HepG2 (cell line): ENCODE measurements around the gene ADAMTS4. TPM values are rescaled to one million over a fixed set of nuclear protein-coding genes. Genes with fewer than 3 reads are reported as not detected.

ENCODE experiments used
- CENPBD1 ChIP-seq: sonication (generic); formaldehyde crosslinking; IDR thresholded peaks from 2 replicates; pipeline ENCODE4 v1.8.0; 2022; ENCODE audit warnings: missing genetic modification reagents, low read depth, mild to moderate bottlenecking, borderline replicate concordance
- CREB1 ChIP-seq, 2 experiments: fragments of 450-650 bp in 1 of 2; IDR thresholded peaks; 2 replicates each; pipeline ENCODE4 v1.6.1; 2016 to 2017; ENCODE audit warnings: control low read depth in 1 of 2, mild to moderate bottlenecking in 1 of 2, missing compliant biosample characterization in 1 of 2, missing genetic modification characterization in 1 of 2
- DR1 ChIP-seq: sonication (generic); formaldehyde crosslinking; IDR thresholded peaks from 2 replicates; pipeline ENCODE4 v1.8.0; 2021; ENCODE audit warnings: mild to moderate bottlenecking, missing genetic modification reagents, inconsistent platforms
- ETV5 ChIP-seq: IDR thresholded peaks from 2 replicates; pipeline ENCODE4 v1.6.1; 2018; ENCODE audit warnings: missing biosample characterization, missing genetic modification reagents, inconsistent platforms, borderline replicate concordance
- HOXA9 ChIP-seq: sonication (generic); formaldehyde crosslinking; IDR thresholded peaks from 2 replicates; pipeline ENCODE4 v1.8.1; 2022; ENCODE audit warnings: missing genetic modification reagents, mild to moderate bottlenecking, moderate library complexity, borderline replicate concordance
- PAWR ChIP-seq: sonication (generic); formaldehyde crosslinking; IDR thresholded peaks from 2 replicates; pipeline ENCODE4 v1.4.0; 2020; ENCODE audit warnings: missing genetic modification reagents, mild to moderate bottlenecking, borderline replicate concordance
- POGZ ChIP-seq: sonication (generic); formaldehyde crosslinking; IDR thresholded peaks from 2 replicates; pipeline ENCODE4 v1.4.0; 2020; ENCODE audit warnings: mild to moderate bottlenecking, missing genetic modification reagents
- RNF2 ChIP-seq: fragments of 450-650 bp; conservative IDR thresholded peaks from 2 replicates; pipeline ENCODE4 v1.6.1; 2016; ENCODE audit warnings: low read depth
- TBX2 ChIP-seq: sonication (generic); formaldehyde crosslinking; IDR thresholded peaks from 2 replicates; pipeline ENCODE4 v1.5.0; 2020; ENCODE audit warnings: missing genetic modification reagents, mild to moderate bottlenecking, borderline replicate concordance
- TOPORS ChIP-seq: sonication (generic); formaldehyde crosslinking; IDR thresholded peaks from 2 replicates; pipeline ENCODE4 v1.8.0; 2023; ENCODE audit warnings: mild to moderate bottlenecking, missing genetic modification reagents
- TRAFD1 ChIP-seq: sonication (generic); formaldehyde crosslinking; IDR thresholded peaks from 2 replicates; pipeline ENCODE4 v1.5.1; 2020; ENCODE audit warnings: missing genetic modification reagents, mild to moderate bottlenecking, borderline replicate concordance
- ZBTB43 ChIP-seq: sonication (generic); formaldehyde crosslinking; conservative IDR thresholded peaks from 2 replicates; pipeline ENCODE4 v1.4.0; 2020; ENCODE audit warnings: missing genetic modification reagents
- ZMYM2 ChIP-seq: sonication (generic); formaldehyde crosslinking; IDR thresholded peaks from 2 replicates; pipeline ENCODE4 v1.8.0; 2022; ENCODE audit warnings: mild to moderate bottlenecking, missing genetic modification reagents
- ZNF205 ChIP-seq: IDR thresholded peaks from 2 replicates; pipeline ENCODE4 v1.6.1; 2018; ENCODE audit warnings: missing biosample characterization, missing genetic modification reagents
- ZNF230 ChIP-seq: sonication (generic); formaldehyde crosslinking; IDR thresholded peaks from 2 replicates; pipeline ENCODE4 v1.4.0; 2020; ENCODE audit warnings: mild to moderate bottlenecking, missing genetic modification reagents
- ZNF337 ChIP-seq: sonication (generic); formaldehyde crosslinking; IDR thresholded peaks from 2 replicates; pipeline ENCODE4 v1.5.1; 2020; ENCODE audit warnings: missing genetic modification reagents, low read depth, mild to moderate bottlenecking, borderline replicate concordance
- ZNF431 ChIP-seq: sonication (generic); formaldehyde crosslinking; IDR thresholded peaks from 2 replicates; pipeline ENCODE4 v1.9.0; 2022; ENCODE audit warnings: missing genetic modification reagents, low read depth, mild to moderate bottlenecking, borderline replicate concordance
- ZNF546 ChIP-seq: sonication (generic); formaldehyde crosslinking; conservative IDR thresholded peaks from 2 replicates; pipeline ENCODE4 v1.8.1; 2023; ENCODE audit warnings: mild to moderate bottlenecking, missing genetic modification reagents
- polyA plus RNA-seq, 8 experiments: library from polyadenylated mRNA; depleted of rRNA in 3 of 8; stranded (reverse) in 7 of 8; unstranded in 1 of 8; fragments of >200 nt; fragmentation: Illumina TruSeq in 4 of 8; extraction: Trizol in 4 of 8; gene quantifications; 2 replicates each; pipeline versions ENCODE4 v1.2.1 to v1.2.3, GENCODE V29; 2011 to 2016; ENCODE audit warnings: low read depth in 4 of 8, missing spikeins in 1 of 8, mixed read lengths in 1 of 8; ENCODE audit not compliant: insufficient read depth in 1 of 8
- total RNA-seq, 5 experiments: library from RNA; depleted of rRNA; stranded (reverse); fragments of >200 nt; fragmentation: Illumina TruSeq; extraction: Trizol; gene quantifications; 2 replicates each; pipeline ENCODE4 v1.2.3, GENCODE V29; 2016; ENCODE audit warnings: low read depth in 1 of 5
- TF ChIP-seq, protein P1 (sequence below): sonication (generic); formaldehyde crosslinking; IDR thresholded peaks from 2 replicates; pipeline ENCODE4 v1.8.1; 2023; ENCODE audit warnings: missing genetic modification reagents, mild to moderate bottlenecking, borderline replicate concordance
- TF ChIP-seq, protein P2 (sequence below): conservative IDR thresholded peaks from 2 replicates; pipeline ENCODE4 v1.6.1; 2018; ENCODE audit warnings: missing genetic modification reagents
- TF ChIP-seq, protein P3 (sequence below): sonication (generic); formaldehyde crosslinking; IDR thresholded peaks from 2 replicates; pipeline ENCODE4 v1.4.0; 2020; ENCODE audit warnings: missing genetic modification reagents

The ADAMTS4 gene
- total and polyA plus RNA-seq, 2 of the 13 experiments (the other 11 are each of a cell fraction or from before 2014, with no cell fraction given): 0.51 to 1.7 TPM

GRCh38 chr1:161225534-161226319 lies 26.9 kb upstream of the ADAMTS4 start, which contains the start of gene TOMM40L (continued):
- TF ChIP-seq TBX2 (peak; percentile 67), TOPORS (CRISPR knock-in tag) (no peak), ETV5 (CRISPR knock-in tag) (no peak), DR1 (CRISPR knock-in tag) (no peak), CENPBD1 (CRISPR knock-in tag) (no peak), CREB1 (IDR thresholded peaks at IDR 0.05) (peak; percentile 58; the same call in 1 of the 2 replicates), CREB1 (CRISPR knock-in tag; IDR thresholded peaks at IDR 0.05) (peak; percentile 74), ZNF337 (no peak), TRAFD1 (CRISPR knock-in tag) (no peak), RNF2 (no peak), ZNF230 (CRISPR knock-in tag) (no peak; the same call in 1 of the 2 replicates), ZNF205 (CRISPR knock-in tag) (no peak), HOXA9 (CRISPR knock-in tag) (no peak), ZNF431 (CRISPR knock-in tag) (no peak), ZBTB43 (CRISPR knock-in tag) (no peak), ZMYM2 (CRISPR knock-in tag) (no peak), ZNF546 (no peak), POGZ (CRISPR knock-in tag) (peak; percentile 57; the same call in 1 of the 2 replicates), PAWR (CRISPR knock-in tag) (no peak)
- TF ChIP-seq, protein P1, sequence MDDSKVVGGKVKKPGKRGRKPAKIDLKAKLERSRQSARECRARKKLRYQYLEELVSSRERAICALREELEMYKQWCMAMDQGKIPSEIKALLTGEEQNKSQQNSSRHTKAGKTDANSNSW (CRISPR knock-in tag): no peak; the same call in 1 of the 2 replicates
- TF ChIP-seq, protein P2, sequence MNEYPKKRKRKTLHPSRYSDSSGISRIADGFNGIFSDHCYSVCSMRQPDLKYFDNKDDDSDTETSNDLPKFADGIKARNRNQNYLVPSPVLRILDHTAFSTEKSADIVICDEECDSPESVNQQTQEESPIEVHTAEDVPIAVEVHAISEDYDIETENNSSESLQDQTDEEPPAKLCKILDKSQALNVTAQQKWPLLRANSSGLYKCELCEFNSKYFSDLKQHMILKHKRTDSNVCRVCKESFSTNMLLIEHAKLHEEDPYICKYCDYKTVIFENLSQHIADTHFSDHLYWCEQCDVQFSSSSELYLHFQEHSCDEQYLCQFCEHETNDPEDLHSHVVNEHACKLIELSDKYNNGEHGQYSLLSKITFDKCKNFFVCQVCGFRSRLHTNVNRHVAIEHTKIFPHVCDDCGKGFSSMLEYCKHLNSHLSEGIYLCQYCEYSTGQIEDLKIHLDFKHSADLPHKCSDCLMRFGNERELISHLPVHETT: no peak
- TF ChIP-seq, protein P3, sequence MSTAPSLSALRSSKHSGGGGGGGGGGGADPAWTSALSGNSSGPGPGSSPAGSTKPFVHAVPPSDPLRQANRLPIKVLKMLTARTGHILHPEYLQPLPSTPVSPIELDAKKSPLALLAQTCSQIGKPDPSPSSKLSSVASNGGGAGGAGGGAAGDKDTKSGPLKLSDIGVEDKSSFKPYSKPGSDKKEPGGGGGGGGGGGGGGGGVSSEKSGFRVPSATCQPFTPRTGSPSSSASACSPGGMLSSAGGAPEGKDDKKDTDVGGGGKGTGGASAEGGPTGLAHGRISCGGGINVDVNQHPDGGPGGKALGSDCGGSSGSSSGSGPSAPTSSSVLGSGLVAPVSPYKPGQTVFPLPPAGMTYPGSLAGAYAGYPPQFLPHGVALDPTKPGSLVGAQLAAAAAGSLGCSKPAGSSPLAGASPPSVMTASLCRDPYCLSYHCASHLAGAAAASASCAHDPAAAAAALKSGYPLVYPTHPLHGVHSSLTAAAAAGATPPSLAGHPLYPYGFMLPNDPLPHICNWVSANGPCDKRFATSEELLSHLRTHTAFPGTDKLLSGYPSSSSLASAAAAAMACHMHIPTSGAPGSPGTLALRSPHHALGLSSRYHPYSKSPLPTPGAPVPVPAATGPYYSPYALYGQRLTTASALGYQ: no peak
